A172 (cell line): ENCODE data around the gene BORCS6. TPM values are rescaled to one million over a fixed set of nuclear protein-coding genes. Genes with fewer than 3 reads are reported as not detected.

Source experiments
- DNase-seq: peaks from one replicate; pipeline ENCODE4 v3.0.0-alpha.2; 2015; ENCODE audit warnings: low spot score
- total RNA-seq: library from RNA; depleted of rRNA; stranded (reverse); fragments of >200 nt; shearing (Covaris generic); gene quantifications from 2 replicates; pipeline ENCODE4 v1.2.3, GENCODE V29; 2014

BORCS6 gene
- total RNA-seq, 1 experiment from 2014 or later = 10.9 TPM

GRCh38 chr17:8155231-8155995, 34.6 kb downstream of the BORCS6 start:
- no peak for DNase-seq

- DNase-seq = no peak
Measured at GRCh38 chr17:8154608-8155155, 35.3 kb downstream of the BORCS6 start.

GRCh38 chr17:8153957-8154607, 35.9 kb downstream of the BORCS6 start:
- DNase-seq = peak; percentile 96

GRCh38 chr17:8153525-8153956, 36.4 kb downstream of the BORCS6 start:
- peak; percentile 92 for DNase-seq

- no peak for DNase-seq
Measured at GRCh38 chr17:8153031-8153451, 36.9 kb downstream of the BORCS6 start.

GRCh38 chr17:8152112-8152775, 37.7 kb downstream of the BORCS6 start, which contains the start of gene PER1:
TSS of gene PER1 (minus strand) at chr17:8152404. CDS start at chr17:8150706, 1,698 bp downstream.
- DNase-seq = peak; percentile 95

GRCh38 chr17:8151641-8152111, 38.3 kb downstream of the BORCS6 start:
- peak; percentile 67 for DNase-seq

GRCh38 chr17:8151120-8151640, 38.8 kb downstream of the BORCS6 start:
- DNase-seq = peak; percentile 84

- no peak for DNase-seq
Measured at GRCh38 chr17:8150194-8151119, 39.5 kb downstream of the BORCS6 start.

GRCh38 chr17:8149419-8150193, 40.4 kb downstream of the BORCS6 start:
- no peak for DNase-seq

- no peak for DNase-seq
Measured at GRCh38 chr17:8148560-8148959, 41.4 kb downstream of the BORCS6 start.

- no peak for DNase-seq
Measured at GRCh38 chr17:8147805-8148404, 42.1 kb downstream of the BORCS6 start.

- no peak for DNase-seq
Measured at GRCh38 chr17:8147141-8147804, 42.7 kb downstream of the BORCS6 start.

- no peak for DNase-seq
Measured at GRCh38 chr17:8146381-8147140, 43.4 kb downstream of the BORCS6 start.

GRCh38 chr17:8145811-8146210, 44.2 kb downstream of the BORCS6 start:
- no peak for DNase-seq

GRCh38 chr17:8144401-8145231, 45.4 kb downstream of the BORCS6 start:
- DNase-seq = no peak
